Natural killer cell (primary cell): ENCODE results near the gene CPNE8. TPM values are rescaled to one million over a fixed set of nuclear protein-coding genes. Genes with fewer than 3 reads are reported as not detected.

Source experiments
- ATAC-seq, 3 donors: fragments of 150-1000 bp in 2 of 3; fragments of 200-7000 bp in 1 of 3; cut with Tn5 transposase; 1 replicate in 1 of 3; 2 replicates in 2 of 3; pipeline ENCODE4 v1.10.0; 2021; ENCODE audit warnings: mild to moderate bottlenecking in 2 of 3, moderate library complexity in 2 of 3
- DNase-seq, 2 donors: peaks; one replicate each; pipeline versions ENCODE4 v3.0.0 to v3.0.0-alpha.2; 2013 to 2021; ENCODE audit warnings: mixed read lengths in 1 of 2
- H3K27ac ChIP-seq: one replicate; pipeline ENCODE4 v1.5.1; 2013; ENCODE audit warnings: mild to moderate bottlenecking, low read length
- H3K27me3 ChIP-seq: one replicate; pipeline ENCODE4 v1.6.1; 2013; ENCODE audit warnings: low read length; ENCODE audit not compliant: control insufficient read depth, insufficient read depth
- H3K36me3 ChIP-seq: one replicate; pipeline ENCODE4 v1.6.1; 2013; ENCODE audit warnings: low read length; ENCODE audit not compliant: control insufficient read depth, insufficient read depth
- H3K4me1 ChIP-seq: one replicate; pipeline ENCODE4 v1.6.1; 2013; ENCODE audit warnings: low read length; ENCODE audit not compliant: control insufficient read depth, insufficient read depth
- H3K4me3 ChIP-seq: one replicate; pipeline ENCODE4 v1.5.1; 2013; ENCODE audit warnings: low read length
- H3K9me3 ChIP-seq: one replicate; pipeline ENCODE4 v1.6.1; 2013; ENCODE audit warnings: low read length; ENCODE audit not compliant: control insufficient read depth, insufficient read depth
- H3K27ac Mint-ChIP-seq, 2 donors: one replicate each; pipeline ENCODE4 v1.8.0; 2022; ENCODE audit warnings: mild to moderate bottlenecking in 2 of 2, mixed read lengths in 2 of 2, moderate library complexity in 1 of 2
- H3K27me3 Mint-ChIP-seq, 2 donors: one replicate each; pipeline ENCODE4 v1.8.0; 2022; ENCODE audit warnings: low read depth in 2 of 2, mixed read lengths in 2 of 2
- H3K36me3 Mint-ChIP-seq: one replicate; pipeline ENCODE4 v1.8.0; 2022; ENCODE audit warnings: mixed read lengths
- H3K4me1 Mint-ChIP-seq, 2 donors: one replicate each; pipeline ENCODE4 v1.8.0; 2022; ENCODE audit warnings: mixed read lengths in 2 of 2
- H3K4me3 Mint-ChIP-seq: one replicate; pipeline ENCODE4 v1.8.0; 2022; ENCODE audit warnings: mild to moderate bottlenecking, moderate library complexity, mixed read lengths
- H3K9me3 Mint-ChIP-seq, 2 donors: one replicate each; pipeline ENCODE4 v1.8.0; 2022; ENCODE audit warnings: mixed read lengths in 2 of 2
- CTCF ChIP-seq: fragments of 200-600 bp; IDR thresholded peaks from one replicate; pipeline ENCODE4 v1.8.0; 2022; ENCODE audit warnings: antibody characterized with exemption
- WGBS: methylation state at CpG from one replicate; pipeline ENCODE4 v1.1.7; 2013; ENCODE audit warnings: missing lambda C conversion rate; ENCODE audit not compliant: insufficient coverage; 5-methylcytosine and 5-hydroxymethylcytosine counted together
- intact Hi-C: fragments of 100-400 bp; cut with micrococcal nuclease; formaldehyde crosslinking; loops from one replicate; pipeline ENCODE4 v1.14.2; 2022
- total RNA-seq, 4 donors: library from RNA; stranded (reverse); fragments of 120-200 nt in 1 of 4; gene quantifications; one replicate each; pipeline versions ENCODE4 v1.2.3 to v1.2.4, GENCODE V29; 2013 to 2022

The CPNE8 gene
- total RNA-seq, 3 donors from 2014 or later (not counting 1 experiment from before 2014, with no cell fraction given): 6.1 to 8.1 (median 7.9) TPM

- no peak overlapping the region for H3K4me3 Mint-ChIP-seq
- H3K27ac Mint-ChIP-seq: no peak overlapping the region
- no peaks in the 10 kb centered on the region for H3K27me3 ChIP-seq
- no peak overlapping the region for H3K27ac ChIP-seq
- peaks cover 5 to 8% of the 10 kb centered on the region in 2 donors for H3K4me1 Mint-ChIP-seq
- no peak for TF ChIP-seq CTCF
- no peaks in the 10 kb centered on the region for H3K36me3 ChIP-seq
- no peak overlapping the region for H3K4me3 ChIP-seq
- 83% methylated on average over 1 of the region's 1 CpG for WGBS
- intact Hi-C loops: no loop called here
- H3K36me3 Mint-ChIP-seq: no peaks in the 10 kb centered on the region
- ATAC-seq: no peak
- H3K9me3 Mint-ChIP-seq: peaks cover 0 to 2% of the 10 kb centered on the region in 2 donors
- H3K9me3 ChIP-seq: no peaks in the 10 kb centered on the region
- no peaks in the 10 kb centered on the region for H3K4me1 ChIP-seq
- no peak for DNase-seq
- H3K27me3 Mint-ChIP-seq: no peaks in the 10 kb centered on the region
Observed at GRCh38 chr12:38850461-38850860, 54.9 kb downstream of the CPNE8 start.

- Histone ChIP-seq H3K4me1 (no peaks in the 10 kb centered on the region), H3K36me3 (no peaks in the 10 kb centered on the region), H3K27me3 (no peaks in the 10 kb centered on the region), H3K9me3 (no peaks in the 10 kb centered on the region), H3K4me3 (no peak overlapping the region), H3K27ac (no peak overlapping the region)
- Mint-ChIP-seq H3K27me3 (no peaks in the 10 kb centered on the region), H3K27ac (no peak overlapping the region), H3K4me1 (peaks cover 5 to 8% of the 10 kb centered on the region in 2 donors), H3K9me3 (peaks cover 0 to 2% of the 10 kb centered on the region in 2 donors), H3K4me3 (no peak overlapping the region), H3K36me3 (no peaks in the 10 kb centered on the region)
- intact Hi-C loops: no loop called here
- 75% methylated on average over 1 of the region's 2 CpGs for WGBS
- ATAC-seq: no peak
- no peak for DNase-seq
- no peak for TF ChIP-seq CTCF
Observed at GRCh38 chr12:38847247-38847646, 58.1 kb downstream of the CPNE8 start.

- no peak overlapping the region for H3K4me3 Mint-ChIP-seq
- H3K36me3 Mint-ChIP-seq: no peaks in the 10 kb centered on the region
- ATAC-seq (no peak), DNase-seq (no peak)
- Histone ChIP-seq H3K27me3 (no peaks in the 10 kb centered on the region), H3K9me3 (no peaks in the 10 kb centered on the region), H3K27ac (no peak overlapping the region), H3K4me1 (no peaks in the 10 kb centered on the region), H3K36me3 (no peaks in the 10 kb centered on the region), H3K4me3 (no peak overlapping the region)
- WGBS: no CpG with 5 or more reads among the region's 4 CpGs
- H3K27ac Mint-ChIP-seq: no peak overlapping the region
- no peaks in the 10 kb centered on the region for H3K27me3 Mint-ChIP-seq
- no peak for TF ChIP-seq CTCF
- H3K9me3 Mint-ChIP-seq: no peaks in the 10 kb centered on the region
- peaks cover 0 to 5% of the 10 kb centered on the region in 2 donors for H3K4me1 Mint-ChIP-seq
- intact Hi-C loops: no loop called here
Observed at GRCh38 chr12:38844267-38844666, 61.1 kb downstream of the CPNE8 start.
